Lower lobe of right lung (tissue), 2 donors: ENCODE measurements around the gene SLC38A11. TPM values are rescaled to one million over a fixed set of nuclear protein-coding genes. Genes with fewer than 3 reads are reported as not detected.

ENCODE experiments used
- ATAC-seq, 2 donors: fragments of 200-7000 bp; cut with Tn5 transposase; one replicate each; pipeline ENCODE4 v1.9.1; 2020 to 2022; ENCODE audit warnings: mild to moderate bottlenecking in 2 of 2, moderate library complexity in 2 of 2
- DNase-seq: peaks from one replicate; pipeline ENCODE4 v3.0.0-alpha.2; 2020
- H3K27ac ChIP-seq: fragments of 200-600 bp; one replicate; pipeline ENCODE4 v1.8.0; 2022
- H3K27me3 ChIP-seq: fragments of 200-600 bp; one replicate; pipeline ENCODE4 v1.8.0; 2022; ENCODE audit warnings: low read depth
- H3K36me3 ChIP-seq: fragments of 200-600 bp; one replicate; pipeline ENCODE4 v1.8.0; 2022; ENCODE audit warnings: mild to moderate bottlenecking
- H3K4me1 ChIP-seq: fragments of 200-600 bp; one replicate; pipeline ENCODE4 v1.8.0; 2022
- H3K4me3 ChIP-seq: fragments of 200-600 bp; one replicate; pipeline ENCODE4 v1.8.0; 2022; ENCODE audit warnings: mild to moderate bottlenecking
- H3K9me3 ChIP-seq: fragments of 200-600 bp; one replicate; pipeline ENCODE4 v1.8.0; 2022
- CTCF ChIP-seq: fragments of 200-600 bp; IDR thresholded peaks from one replicate; pipeline ENCODE4 v1.8.0; 2022; ENCODE audit warnings: antibody characterized with exemption, mild to moderate bottlenecking
- intact Hi-C: fragments of 100-400 bp; cut with DNase I; formaldehyde crosslinking; loops from one replicate; pipeline ENCODE4 v1.11.0; 2022
- total RNA-seq: library from RNA; stranded (reverse); fragmentation: NEBNext Ultra II Directional; extraction: Animal tissue kit (Norgen Biotek cat#: 25700); gene quantifications from one replicate; pipeline ENCODE4 v1.2.1, GENCODE V29; 2021
- donor health status: DM: no; HTN: yes; CAD: no; lungs with severe emphysema.

The SLC38A11 gene
- total RNA-seq, 1 donor from 2014 or later, result 0.44 TPM

GRCh38 chr2:164859251-164859818 is 96.0 kb downstream of the SLC38A11 start:
- intact Hi-C loops, result no loop called here
- Histone ChIP-seq H3K36me3 (no peaks in the 10 kb centered on the region), H3K27ac (no peak overlapping the region), H3K4me3 (no peak overlapping the region), H3K9me3 (no peaks in the 10 kb centered on the region), H3K27me3 (no peaks in the 10 kb centered on the region), H3K4me1 (no peaks in the 10 kb centered on the region)
- no peak for TF ChIP-seq CTCF
- DNase-seq (no peak), ATAC-seq (peak in 1 of 2 donors; percentile 23)

- Histone ChIP-seq H3K4me1 (peaks cover 13% of the 10 kb centered on the region), H3K27ac (no peak overlapping the region), H3K4me3 (no peak overlapping the region), H3K9me3 (no peaks in the 10 kb centered on the region), H3K27me3 (no peaks in the 10 kb centered on the region), H3K36me3 (no peaks in the 10 kb centered on the region)
- intact Hi-C loops, result no loop called here
- no peak for TF ChIP-seq CTCF
- ATAC-seq, result no peak
- DNase-seq, result no peak
Measured at GRCh38 chr2:164852086-164852485, 103.2 kb downstream of the SLC38A11 start.

- H3K4me1 ChIP-seq, result peaks cover 13% of the 10 kb centered on the region
- no peak overlapping the region for H3K27ac ChIP-seq
- no peak for DNase-seq
- no peaks in the 10 kb centered on the region for H3K27me3 ChIP-seq
- no peak for ATAC-seq
- no peak overlapping the region for H3K4me3 ChIP-seq
- H3K9me3 ChIP-seq, result no peaks in the 10 kb centered on the region
- no peak for TF ChIP-seq CTCF
- no peaks in the 10 kb centered on the region for H3K36me3 ChIP-seq
- intact Hi-C loops, result no loop called here
Measured at GRCh38 chr2:164850235-164850634, 105.1 kb downstream of the SLC38A11 start.

- no peaks in the 10 kb centered on the region for H3K9me3 ChIP-seq
- no peak overlapping the region for H3K27ac ChIP-seq
- peaks cover 13% of the 10 kb centered on the region for H3K4me1 ChIP-seq
- intact Hi-C loops, result no loop called here
- no peaks in the 10 kb centered on the region for H3K36me3 ChIP-seq
- DNase-seq (no peak), ATAC-seq (no peak)
- no peak overlapping the region for H3K4me3 ChIP-seq
- TF ChIP-seq CTCF, result no peak
- H3K27me3 ChIP-seq, result no peaks in the 10 kb centered on the region
Measured at GRCh38 chr2:164849506-164849905, 105.8 kb downstream of the SLC38A11 start.

- no peak for TF ChIP-seq CTCF
- no peaks in the 10 kb centered on the region for H3K27me3 ChIP-seq
- no peaks in the 10 kb centered on the region for H3K36me3 ChIP-seq
- H3K9me3 ChIP-seq, result no peaks in the 10 kb centered on the region
- intact Hi-C loops, result no loop called here
- DNase-seq (no peak), ATAC-seq (peak in 1 of 2 donors; percentile 30)
- peaks cover 13% of the 10 kb centered on the region for H3K4me1 ChIP-seq
- H3K4me3 ChIP-seq, result no peak overlapping the region
- no peak overlapping the region for H3K27ac ChIP-seq
Measured at GRCh38 chr2:164847981-164848741, 107.2 kb downstream of the SLC38A11 start.
